ENCODE data around the gene PRDM15.

PRDM15 gene

DNA sequence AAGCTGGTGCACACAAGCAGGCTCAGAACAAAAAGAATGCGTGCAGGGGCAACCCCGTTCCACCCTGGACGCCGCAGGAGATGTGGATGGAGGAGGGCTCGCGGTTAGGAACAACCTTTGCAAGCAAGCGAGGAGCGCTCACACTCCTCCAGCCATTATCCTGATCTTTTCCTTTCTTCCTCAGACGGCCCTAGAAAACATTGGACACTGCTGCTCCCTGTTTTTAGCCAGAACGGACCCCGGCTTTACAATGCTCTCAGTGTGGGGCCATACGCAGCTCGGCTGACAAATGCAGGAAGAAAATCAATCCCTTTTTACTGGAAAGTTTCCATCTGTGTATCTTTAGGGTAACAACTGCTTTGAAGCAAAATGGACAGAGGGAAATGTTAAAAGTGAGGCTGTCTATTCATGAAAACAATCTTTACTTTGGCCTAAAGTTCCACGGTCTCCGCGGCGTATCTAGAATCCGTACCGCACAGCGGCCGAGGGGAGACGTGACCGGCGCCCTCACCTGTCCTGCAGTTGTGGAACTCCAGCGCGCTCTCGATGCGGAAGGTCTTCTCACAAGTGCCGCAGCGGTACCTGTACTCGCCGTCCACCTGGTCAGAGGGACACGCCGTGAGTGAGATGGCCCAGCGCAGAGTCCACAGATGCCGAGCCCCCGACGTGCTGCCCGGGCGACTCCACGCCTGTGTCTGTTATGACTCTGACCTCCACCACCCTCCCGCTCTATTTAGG is 44.0 kb downstream of the PRDM15 start:
- in situ Hi-C loops (cut with HindIII; ENCODE audit: low pct_unique_long_range_greater_than_20kb, low sequenced_read_pairs): no loop called here
- no peak for DNase-seq (ENCODE audit: low read depth in 1 of 2, low spot score in 1 of 2)
- TF ChIP-seq JUND (IDR thresholded peaks at IDR 0.05; ENCODE audit: low read depth): no peak

DNA sequence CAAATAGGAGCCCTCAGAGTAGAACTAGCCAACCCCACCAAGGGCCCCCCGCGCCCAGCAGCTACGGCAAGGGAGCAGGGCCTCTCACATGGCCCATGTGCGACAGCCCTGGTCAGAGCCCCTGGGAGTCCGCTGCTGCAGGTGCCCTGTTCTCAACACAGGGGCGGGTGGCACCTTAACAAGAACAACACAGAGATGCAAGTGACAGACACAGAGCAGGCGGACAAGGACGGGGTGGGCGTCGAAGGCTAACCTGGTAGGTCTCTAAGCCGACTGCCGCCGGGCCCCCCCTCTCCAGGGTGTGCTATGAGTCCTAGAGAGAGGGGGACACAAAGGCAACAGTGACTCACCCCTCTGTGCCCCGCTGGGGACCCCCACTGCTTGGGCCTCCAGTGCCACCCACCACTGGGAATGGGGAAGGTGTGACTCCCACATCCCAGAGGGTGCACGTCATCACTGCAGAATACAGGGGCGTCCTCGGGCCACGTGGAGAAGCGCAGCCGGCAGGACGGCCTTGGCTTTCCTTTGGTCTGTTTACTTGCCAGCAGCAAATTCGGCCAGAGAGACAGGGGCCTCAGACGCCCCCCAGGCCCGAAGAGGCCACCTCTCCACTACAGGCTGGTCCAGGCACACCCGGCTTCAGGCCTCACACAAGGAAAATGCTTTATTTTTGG is 44.8 kb downstream of the PRDM15 start:
- DNase-seq (ENCODE audit: low read depth in 1 of 2, low spot score in 1 of 2): no peak
- TF ChIP-seq JUND (IDR thresholded peaks at IDR 0.05; ENCODE audit: low read depth): no peak
- in situ Hi-C loops (cut with HindIII; ENCODE audit: low pct_unique_long_range_greater_than_20kb, low sequenced_read_pairs): no loop called here

DNA sequence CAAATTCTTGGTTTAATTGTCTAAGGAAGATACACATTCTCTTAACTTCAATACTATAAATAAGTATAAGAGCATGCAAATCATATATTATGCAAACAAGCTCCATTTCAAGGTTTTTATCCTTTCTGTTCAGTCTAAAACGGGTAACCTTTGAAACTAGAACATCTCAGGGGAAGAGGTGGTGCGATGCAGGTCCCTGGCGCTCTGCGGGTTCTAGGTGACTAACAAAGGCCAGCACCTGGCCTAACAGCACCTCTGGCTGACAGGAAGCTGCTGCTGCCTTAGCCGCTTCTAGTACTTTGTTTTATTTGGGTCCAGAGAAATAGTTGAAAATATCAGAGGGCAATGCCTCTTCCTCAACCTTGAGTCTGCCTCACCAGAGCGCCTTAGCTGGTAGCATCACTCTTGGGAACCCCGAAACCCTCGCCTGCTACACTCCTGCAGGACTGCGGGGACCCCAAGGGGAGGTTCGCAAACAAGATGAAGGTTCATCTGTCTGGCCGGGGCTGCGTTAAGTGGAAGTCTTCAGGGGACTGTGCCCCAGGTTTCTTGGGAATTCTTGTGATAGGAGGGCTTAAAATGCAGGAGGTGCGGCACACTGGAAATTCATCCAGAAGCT is 45.5 kb downstream of the PRDM15 start:
- TF ChIP-seq JUND (IDR thresholded peaks at IDR 0.05; ENCODE audit: low read depth): no peak

DNA sequence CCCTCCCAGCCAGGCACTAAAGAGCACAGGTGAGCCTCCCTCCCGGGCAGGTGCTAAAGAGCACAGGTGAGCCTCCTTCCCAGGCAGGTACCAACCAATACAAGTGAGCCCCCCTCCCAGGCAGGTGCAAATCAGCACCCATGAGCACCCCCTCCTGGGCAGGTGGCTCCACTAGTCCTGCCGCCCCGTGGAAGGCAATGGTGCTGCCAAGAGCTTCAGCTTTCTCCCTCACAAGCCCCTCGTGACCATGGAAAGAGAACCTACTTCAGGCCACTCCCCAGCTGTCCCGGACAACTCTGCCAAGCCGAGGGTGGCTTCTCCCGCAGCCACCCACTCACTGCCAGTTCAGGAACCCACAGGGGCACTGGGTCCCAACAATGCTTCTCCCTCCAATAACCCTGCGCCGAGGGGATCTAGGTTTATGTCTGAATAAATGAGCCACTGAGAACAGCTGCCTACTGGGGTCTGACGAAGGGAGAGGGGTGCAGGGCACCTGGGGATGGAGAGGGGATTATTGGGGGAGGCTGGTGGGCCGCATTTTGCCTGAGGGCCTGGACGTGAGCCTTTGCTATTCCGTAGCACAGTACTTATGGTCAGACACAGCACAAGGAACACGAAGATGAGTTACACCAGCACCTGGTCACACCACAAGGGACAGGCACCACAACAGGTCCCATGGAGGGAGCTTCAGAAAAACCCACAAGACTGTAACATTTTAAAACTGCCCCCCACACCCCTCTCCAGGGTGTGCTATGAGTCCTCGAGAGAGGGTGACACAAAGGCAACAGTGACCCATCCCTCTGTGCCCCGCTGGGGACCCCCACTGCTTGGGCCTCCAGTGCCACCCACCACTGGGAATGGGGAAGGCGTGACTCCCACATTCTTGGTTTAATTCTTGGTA is 46.3 kb downstream of the PRDM15 start:
- no peak for DNase-seq (ENCODE audit: low read depth in 1 of 2, low spot score in 1 of 2)
- no peak for TF ChIP-seq JUND (IDR thresholded peaks at IDR 0.05; ENCODE audit: low read depth)
- in situ Hi-C loops (cut with HindIII; ENCODE audit: low pct_unique_long_range_greater_than_20kb, low sequenced_read_pairs): no loop called here

More for the DNA sequence above, 45.5 kb downstream of the PRDM15 start:
- DNase-seq (ENCODE audit: low read depth in 1 of 2, low spot score in 1 of 2): no peak
- in situ Hi-C loops (cut with HindIII; ENCODE audit: low pct_unique_long_range_greater_than_20kb, low sequenced_read_pairs): no loop called here

DNA sequence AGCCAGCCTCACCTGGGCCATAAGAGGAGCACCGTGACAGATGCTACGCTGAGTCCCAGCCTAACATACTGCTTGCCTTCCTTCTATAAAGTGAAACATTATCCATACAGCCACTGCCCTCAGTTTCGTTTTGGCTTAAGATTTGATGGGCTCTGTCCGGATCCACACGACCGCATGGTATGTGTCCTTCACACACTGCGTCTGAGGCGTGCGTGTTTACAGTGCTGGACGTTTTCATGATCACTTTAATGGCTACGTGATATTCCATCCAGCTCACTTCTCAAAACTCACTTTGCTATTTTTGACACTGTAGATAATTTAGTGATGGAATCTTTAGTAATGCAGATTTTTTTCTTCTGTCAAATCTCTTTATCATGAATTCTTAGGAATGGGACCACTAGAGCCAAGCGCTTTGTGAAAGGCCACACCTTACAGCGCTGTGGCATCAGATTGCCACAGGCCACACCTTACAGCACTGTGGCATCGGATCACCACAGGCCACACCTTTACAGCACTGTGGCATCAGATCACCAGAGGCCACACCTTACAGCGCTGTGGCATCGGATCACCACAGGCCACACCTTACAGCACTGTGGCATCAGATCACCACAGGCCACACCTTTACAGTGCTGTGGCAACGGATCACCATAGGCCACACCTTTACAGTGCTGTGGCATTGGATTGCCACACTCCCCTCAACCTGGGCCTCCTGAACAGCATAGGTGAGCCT is 47.1 kb downstream of the PRDM15 start:
- DNase-seq (ENCODE audit: low read depth in 1 of 2, low spot score in 1 of 2): no peak
- in situ Hi-C loops (cut with HindIII; ENCODE audit: low pct_unique_long_range_greater_than_20kb, low sequenced_read_pairs): no loop called here
- no peak for TF ChIP-seq JUND (IDR thresholded peaks at IDR 0.05; ENCODE audit: low read depth)

DNA sequence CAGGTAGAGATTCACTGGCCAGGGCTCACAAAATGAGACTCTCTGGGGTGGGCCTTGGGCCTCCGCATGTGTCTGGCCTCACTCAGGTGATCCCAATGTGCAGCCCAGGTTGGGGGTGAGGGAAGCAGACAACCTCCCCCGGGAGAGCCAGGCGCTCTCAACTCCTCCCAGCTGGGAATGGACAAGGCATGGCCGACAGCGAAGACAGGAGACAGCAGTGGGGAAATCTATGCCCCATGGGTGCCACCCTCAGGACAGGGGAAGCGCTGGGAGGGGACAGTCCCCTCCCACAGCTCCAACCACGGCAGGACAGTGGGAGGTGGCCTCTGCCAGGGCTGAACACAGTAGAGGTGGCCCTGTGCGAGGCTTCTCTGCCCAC is 47.7 kb downstream of the PRDM15 start:
- in situ Hi-C loops (cut with HindIII; ENCODE audit: low pct_unique_long_range_greater_than_20kb, low sequenced_read_pairs): no loop called here
- DNase-seq (ENCODE audit: low read depth in 1 of 2, low spot score in 1 of 2): no peak
- TF ChIP-seq JUND (IDR thresholded peaks at IDR 0.05; ENCODE audit: low read depth): no peak

DNA sequence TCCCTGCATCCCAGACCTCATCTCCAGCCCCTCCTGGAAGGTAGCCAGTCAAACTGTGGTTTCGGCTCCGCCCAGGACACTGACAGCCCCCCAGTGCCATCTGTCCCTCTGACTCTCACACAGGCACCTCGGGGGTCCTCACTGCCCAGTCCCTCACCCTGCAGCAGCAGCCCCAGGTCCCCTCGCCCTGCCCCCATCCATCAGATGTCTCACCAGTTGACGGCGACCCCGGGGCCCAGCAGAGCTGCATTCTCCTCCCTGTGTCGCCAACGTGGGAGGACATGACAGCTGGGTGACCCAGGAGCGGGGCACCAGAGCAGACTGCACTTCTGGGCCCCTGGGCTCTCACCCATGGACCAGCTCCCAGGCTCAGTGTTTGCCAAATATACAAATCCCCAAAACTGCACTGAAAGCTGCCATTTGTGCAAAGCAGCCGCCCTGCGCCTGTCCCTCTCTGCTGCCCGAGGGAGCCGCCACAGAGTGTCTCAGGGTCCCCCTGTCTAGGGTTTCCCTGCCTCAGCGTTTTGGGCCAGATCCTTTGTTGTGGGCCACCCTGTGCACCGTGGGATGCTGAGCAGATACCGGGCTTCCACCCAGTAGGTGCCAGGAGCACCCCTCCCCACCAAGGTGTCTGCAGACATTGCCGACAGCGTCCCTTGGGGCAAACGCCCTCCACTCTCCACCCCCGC is 48.2 kb downstream of the PRDM15 start:
- in situ Hi-C loops (cut with HindIII; ENCODE audit: low pct_unique_long_range_greater_than_20kb, low sequenced_read_pairs): no loop called here
- TF ChIP-seq JUND (IDR thresholded peaks at IDR 0.05; ENCODE audit: low read depth): no peak
- no peak for DNase-seq (ENCODE audit: low read depth in 1 of 2, low spot score in 1 of 2)

DNA sequence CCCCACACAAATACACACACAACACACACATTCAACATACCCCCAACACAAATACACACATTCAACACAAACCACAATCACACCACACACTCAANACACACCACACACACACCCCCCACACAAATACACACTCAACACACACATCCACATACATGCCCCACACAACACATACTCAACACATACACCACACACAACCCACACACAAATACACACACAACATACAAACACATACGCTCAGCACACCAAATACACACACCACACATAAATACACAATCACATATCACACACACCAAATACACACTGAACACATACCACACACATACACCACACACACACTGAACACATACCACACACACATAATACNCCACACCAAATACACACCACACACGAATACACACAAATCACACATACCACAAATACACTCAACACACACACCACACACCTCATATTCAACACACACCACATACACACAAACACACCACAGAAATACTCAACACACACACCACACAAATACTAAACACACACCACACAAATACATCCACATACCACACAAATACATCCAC is 48.9 kb downstream of the PRDM15 start:
- TF ChIP-seq JUND (IDR thresholded peaks at IDR 0.05; ENCODE audit: low read depth): no peak
- in situ Hi-C loops (cut with HindIII; ENCODE audit: low pct_unique_long_range_greater_than_20kb, low sequenced_read_pairs): no loop called here
- DNase-seq (ENCODE audit: low read depth in 1 of 2, low spot score in 1 of 2): no peak

DNA sequence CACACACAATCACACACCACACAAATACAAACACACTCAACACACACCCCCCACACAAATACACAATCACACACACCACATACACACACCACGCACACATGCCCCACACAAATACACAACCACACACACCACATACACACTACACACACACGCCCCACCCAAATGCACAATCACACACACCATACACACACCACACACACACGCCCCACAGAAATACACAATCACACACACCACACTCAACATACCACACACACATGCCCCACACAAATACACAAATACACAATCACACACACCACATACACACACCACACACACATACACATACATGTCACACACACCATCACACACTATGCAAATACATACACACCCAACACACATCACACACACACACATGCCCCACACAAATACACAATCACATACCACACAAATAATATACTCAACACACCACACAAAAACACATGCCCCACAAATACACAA is 50.2 kb downstream of the PRDM15 start:
- in situ Hi-C loops (cut with HindIII; ENCODE audit: low pct_unique_long_range_greater_than_20kb, low sequenced_read_pairs): no loop called here
- no peak for TF ChIP-seq JUND (IDR thresholded peaks at IDR 0.05; ENCODE audit: low read depth)
- peak in 1 of 2 experiments; percentile 12 for DNase-seq (ENCODE audit: low read depth in 1 of 2, low spot score in 1 of 2)

DNA sequence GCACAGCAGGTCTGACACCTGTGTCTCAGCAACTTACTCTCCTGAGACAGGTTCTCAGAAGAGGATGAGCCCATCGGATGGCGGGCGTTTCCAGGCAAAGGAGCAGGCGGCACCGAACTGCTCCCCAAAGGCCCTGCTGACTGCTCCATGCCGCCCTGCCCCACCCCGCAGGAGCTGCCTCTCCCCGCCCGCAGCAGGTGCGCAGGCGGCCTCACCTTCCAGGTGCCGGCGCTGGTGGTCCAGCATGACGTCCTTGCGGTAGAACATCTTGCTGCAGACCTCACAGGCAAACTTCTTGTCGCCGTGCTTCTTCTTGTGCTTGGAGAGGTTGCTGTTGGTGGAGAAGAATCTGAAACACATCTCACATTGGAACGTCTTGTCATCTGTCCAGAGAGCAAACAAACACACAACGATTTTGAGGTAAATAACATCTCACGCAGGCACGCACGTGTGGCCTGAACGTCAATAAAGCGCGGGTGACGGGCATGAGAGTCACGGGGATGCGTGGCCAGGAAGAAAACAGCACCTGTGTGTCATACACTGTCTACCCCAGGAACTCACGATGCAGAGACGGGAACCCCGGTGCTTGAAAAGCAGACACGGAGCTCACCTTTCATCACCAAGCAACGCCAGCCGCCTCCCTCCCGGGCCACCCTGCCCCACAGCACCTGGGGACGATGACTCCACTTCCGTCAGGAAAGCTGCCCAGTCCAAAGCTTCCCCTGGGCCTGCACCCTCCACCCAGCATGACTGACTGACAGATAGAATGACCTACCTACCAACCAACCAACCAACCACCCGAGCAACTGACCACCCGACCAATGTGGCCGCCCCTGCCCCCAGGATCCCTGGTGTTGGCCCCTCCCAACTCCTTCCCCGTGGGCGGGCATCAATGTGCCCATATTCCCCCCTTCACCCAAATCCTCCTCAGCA is 50.9 kb downstream of the PRDM15 start:
- in situ Hi-C loops (cut with HindIII; ENCODE audit: low pct_unique_long_range_greater_than_20kb, low sequenced_read_pairs): no loop called here
- peak in 1 of 2 experiments; percentile 30 for DNase-seq (ENCODE audit: low read depth in 1 of 2, low spot score in 1 of 2)
- no peak for TF ChIP-seq JUND (IDR thresholded peaks at IDR 0.05; ENCODE audit: low read depth)
